HEK293T (cell line): ENCODE data around the gene UNC45A.

Experiments
- CTCF ChIA-PET: fragments of 350-600 bp; formaldehyde crosslinking; extraction: SDS; loops from one replicate; lab custom pipeline; 2021; ENCODE audit warnings: antibody characterized with exemption, inconsistent platforms; lab: Yijun Ruan, JAX
- POLR2A ChIA-PET: fragments of 350-600 bp; formaldehyde crosslinking; extraction: SDS; loops from one replicate; lab custom pipeline; 2020; ENCODE audit warnings: antibody characterized with exemption, inconsistent platforms; lab: Yijun Ruan, JAX
- DNase-seq: peaks from one replicate; pipeline ENCODE4 v3.0.0; 2012; ENCODE audit warnings: mixed read lengths; ENCODE audit errors: extremely low spot score
- ARNT ChIP-seq: fragments of 450-650 bp; IDR thresholded peaks from 2 replicates; pipeline ENCODE4 v1.6.1; 2017; ENCODE audit warnings: mild to moderate bottlenecking
- BHLHE40 ChIP-seq: fragments of 450-650 bp; IDR thresholded peaks from 2 replicates; pipeline ENCODE4 v1.6.1; 2016; ENCODE audit warnings: mild to moderate bottlenecking, moderate library complexity, borderline replicate concordance
- CTBP1 ChIP-seq: fragments of 450-650 bp; IDR thresholded peaks from 2 replicates; pipeline ENCODE4 v1.6.1; 2016; ENCODE audit warnings: borderline replicate concordance
- ELF4 ChIP-seq: fragments of 450-650 bp; IDR thresholded peaks from 2 replicates; pipeline ENCODE4 v1.6.1; 2017; ENCODE audit warnings: antibody characterized with exemption
- FOXA1 ChIP-seq: fragments of 450-650 bp; IDR thresholded peaks from 2 replicates; pipeline ENCODE4 v1.6.1; 2016; ENCODE audit warnings: mild to moderate bottlenecking
- FOXK2 ChIP-seq: fragments of 450-650 bp; IDR thresholded peaks from 2 replicates; pipeline ENCODE4 v1.6.1; 2016; ENCODE audit warnings: mild to moderate bottlenecking
- FOXM1 ChIP-seq: fragments of 450-650 bp; IDR thresholded peaks from 2 replicates; pipeline ENCODE4 v1.6.1; 2017; ENCODE audit warnings: mild to moderate bottlenecking, borderline replicate concordance
- HDGF ChIP-seq: fragments of 450-650 bp; IDR thresholded peaks from 2 replicates; pipeline ENCODE4 v1.6.1; 2017; ENCODE audit warnings: antibody characterized with exemption, borderline replicate concordance
- L3MBTL2 ChIP-seq: fragments of 450-650 bp; conservative IDR thresholded peaks from 2 replicates; pipeline ENCODE4 v1.6.1; 2016; ENCODE audit warnings: mild to moderate bottlenecking
- LEF1 ChIP-seq: fragments of 450-650 bp; IDR thresholded peaks from 2 replicates; pipeline ENCODE4 v1.6.1; 2017; ENCODE audit warnings: mild to moderate bottlenecking, borderline replicate concordance
- NFRKB ChIP-seq: fragments of 450-650 bp; IDR thresholded peaks from 2 replicates; pipeline ENCODE4 v1.6.1; 2016; ENCODE audit warnings: mild to moderate bottlenecking, moderate library complexity
- SP1 ChIP-seq: fragments of 450-650 bp; IDR thresholded peaks from 2 replicates; pipeline ENCODE4 v1.6.1; 2017
- SUZ12 ChIP-seq: fragments of 450-650 bp; IDR thresholded peaks from 2 replicates; pipeline ENCODE4 v1.6.1; 2016; ENCODE audit warnings: mild to moderate bottlenecking
- TARDBP ChIP-seq: fragments of 450-650 bp; IDR thresholded peaks from 2 replicates; pipeline ENCODE4 v1.6.1; 2016
- ZNF384 ChIP-seq: fragments of 450-650 bp; IDR thresholded peaks from 2 replicates; pipeline ENCODE4 v1.6.1; 2016
- TF ChIP-seq, protein P1 (sequence below): fragments of 450-650 bp; IDR thresholded peaks from 2 replicates; pipeline ENCODE4 v1.6.1; 2016

Gene UNC45A

DNA sequence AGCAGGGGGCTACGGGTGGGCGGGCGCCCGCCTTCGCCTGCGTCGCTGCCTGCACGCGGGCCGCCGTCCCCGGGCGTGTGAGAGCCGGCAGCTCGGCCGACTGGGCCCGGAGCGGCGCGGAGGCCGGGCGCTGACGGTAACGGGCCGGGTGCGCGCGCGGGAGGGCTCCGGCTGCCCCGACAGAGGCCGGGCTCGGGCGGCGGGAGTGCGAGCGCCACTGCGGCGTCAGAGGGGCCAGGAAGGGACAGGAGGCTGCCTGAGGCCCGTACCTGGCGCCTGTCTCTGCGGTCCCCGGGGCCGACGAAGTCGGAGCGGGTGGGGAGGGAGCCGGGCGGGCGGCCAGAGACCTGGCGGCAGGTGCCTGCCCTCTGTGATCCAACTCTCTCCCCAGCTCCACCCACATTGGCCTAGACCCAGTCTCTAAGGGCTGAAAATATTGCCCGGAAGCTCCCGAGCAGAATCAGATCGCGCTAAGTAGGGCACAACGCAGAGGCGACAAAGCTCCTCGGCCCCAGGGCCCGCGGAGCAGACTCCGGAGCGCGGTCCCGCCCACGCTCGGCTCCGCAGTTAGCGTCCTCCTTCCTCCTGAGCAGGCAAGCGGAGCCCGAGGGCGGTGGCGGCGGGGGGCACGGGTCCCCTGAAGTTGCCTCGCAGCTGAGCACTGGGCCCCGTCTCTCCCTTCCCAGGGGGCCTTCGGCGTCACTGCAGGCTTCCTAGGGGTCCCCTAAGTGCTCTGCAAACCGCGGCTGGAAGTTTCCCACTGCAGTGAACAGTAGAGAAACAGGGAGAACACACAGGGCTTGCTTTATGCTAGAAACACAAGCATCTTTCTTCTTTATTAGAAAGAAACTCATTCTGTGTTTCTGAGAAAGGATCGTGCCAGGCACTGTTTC lies 32.0 kb upstream of the UNC45A start, which contains the start of gene MAN2A2:
TSS of gene MAN2A2 (plus strand) at position 463 of the 893 bp plus-strand sequence. CDS start 906 bp downstream, outside the sequence.
- TF ChIP-seq L3MBTL2, result 0 out of 2 replicates have a peak, but pooled peaks have one; percentile 13
- TF ChIP-seq HDGF, result peak; percentile 71; the same call in 1 of the 2 replicates
- no peak for TF ChIP-seq ZNF384
- TF ChIP-seq NFRKB, result no peak
- no peak for TF ChIP-seq ARNT
- TF ChIP-seq FOXK2, result no peak
- peak; percentile 75 for DNase-seq
- CTCF ChIA-PET, result interaction anchor here (0.6 to 5.5 kb wide), 4 partner anchors 17 to 494 kb away, joined by 3 to 57 read pairs (median 6); partner anchors contain the start of genes HDDC3 and UNC45A
- POLR2A ChIA-PET, result interaction anchor here (0.8 to 7.5 kb wide), 12 partner anchors 10 to 186 kb away, joined by 3 to 142 read pairs (median 4); partner anchors contain the start of genes BLM, HDDC3, RCCD1 and UNC45A

DNA sequence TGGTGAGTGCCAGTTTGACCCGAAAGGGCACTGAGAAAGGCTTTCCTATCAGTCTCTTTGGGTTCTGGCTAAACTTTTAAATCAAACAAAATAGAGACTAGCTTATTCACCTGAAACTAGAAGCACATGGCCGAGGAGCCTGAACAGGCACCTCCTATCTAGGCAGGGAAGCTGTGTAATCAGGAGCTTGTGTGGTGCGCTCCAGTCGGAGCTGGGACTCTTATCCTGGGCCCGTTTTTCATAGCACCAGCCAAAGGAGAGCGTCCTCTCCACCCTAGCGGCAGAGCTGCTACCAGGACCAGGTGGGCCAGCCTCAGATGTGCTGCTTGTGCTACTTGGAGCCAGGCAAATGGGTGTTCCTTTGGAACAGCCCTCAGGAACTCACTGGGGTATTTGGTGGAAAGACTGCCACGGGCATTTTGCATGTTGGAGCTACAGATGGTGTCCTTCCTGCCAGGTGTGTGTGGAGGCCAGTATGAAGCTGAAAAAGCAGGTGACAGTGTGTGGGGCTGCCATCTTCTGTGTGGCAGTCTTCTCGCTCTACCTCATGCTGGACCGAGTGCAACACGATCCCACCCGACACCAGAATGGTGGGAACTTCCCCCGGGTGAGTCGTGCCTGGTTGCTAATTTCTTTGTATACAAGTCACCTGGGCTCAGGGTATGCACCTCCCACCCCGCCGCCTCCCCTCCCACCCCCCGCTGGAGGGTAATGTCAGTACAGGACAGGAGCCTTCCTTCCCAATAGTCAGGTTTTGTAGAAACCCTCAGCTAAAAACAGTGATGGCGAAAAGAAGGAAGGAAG lies 31.1 kb upstream of the UNC45A start:
- no peak for TF ChIP-seq FOXM1
- no peak for TF ChIP-seq ARNT
- no peak for TF ChIP-seq NFRKB
- TF ChIP-seq BHLHE40, result no peak
- TF ChIP-seq LEF1, result no peak
- no peak for TF ChIP-seq TARDBP
- TF ChIP-seq, protein P1, sequence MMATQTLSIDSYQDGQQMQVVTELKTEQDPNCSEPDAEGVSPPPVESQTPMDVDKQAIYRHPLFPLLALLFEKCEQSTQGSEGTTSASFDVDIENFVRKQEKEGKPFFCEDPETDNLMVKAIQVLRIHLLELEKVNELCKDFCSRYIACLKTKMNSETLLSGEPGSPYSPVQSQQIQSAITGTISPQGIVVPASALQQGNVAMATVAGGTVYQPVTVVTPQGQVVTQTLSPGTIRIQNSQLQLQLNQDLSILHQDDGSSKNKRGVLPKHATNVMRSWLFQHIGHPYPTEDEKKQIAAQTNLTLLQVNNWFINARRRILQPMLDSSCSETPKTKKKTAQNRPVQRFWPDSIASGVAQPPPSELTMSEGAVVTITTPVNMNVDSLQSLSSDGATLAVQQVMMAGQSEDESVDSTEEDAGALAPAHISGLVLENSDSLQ, result no peak
- TF ChIP-seq FOXA1, result no peak
- no peak for TF ChIP-seq ELF4
- TF ChIP-seq L3MBTL2, result no peak
- TF ChIP-seq ZNF384, result no peak
- TF ChIP-seq CTBP1, result no peak
- no peak for TF ChIP-seq SP1
- no peak for TF ChIP-seq FOXK2
- no peak for TF ChIP-seq SUZ12
- peak; percentile 53 for DNase-seq

DNA sequence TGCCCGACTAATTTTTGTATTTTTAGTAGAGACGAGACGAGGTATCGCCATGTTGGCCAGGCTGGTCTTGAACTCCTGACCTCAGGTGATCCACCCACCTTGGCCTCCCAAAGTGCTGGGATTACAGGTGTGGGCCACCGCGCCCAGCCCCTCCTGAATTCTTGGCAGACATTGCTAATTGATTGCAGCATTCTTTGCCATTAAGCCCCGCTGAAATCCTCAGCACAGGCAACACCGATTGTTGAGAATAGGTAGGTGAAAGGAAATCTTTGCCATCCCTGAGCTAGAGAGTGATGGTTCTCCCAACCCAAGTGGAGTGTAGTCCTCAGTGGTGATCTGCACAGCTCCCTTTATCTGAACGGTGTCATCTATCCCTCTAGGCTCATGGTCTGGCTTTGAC lies 30.3 kb upstream of the UNC45A start:
- ChIA-PET POLR2A (interaction anchor here (0.9 to 7.5 kb wide), 4 partner anchors 9 to 145 kb away, joined by 3 to 142 read pairs (median 10); partner anchors contain the start of genes HDDC3 and UNC45A), CTCF (interaction anchor here (0.7 to 5.5 kb wide), 4 partner anchors 9 to 28 kb away, joined by 3 to 57 read pairs (median 4); partner anchors contain the start of genes HDDC3 and UNC45A)
- no peak for DNase-seq
- TF ChIP-seq ELF4, result no peak
- no peak for TF ChIP-seq LEF1
- TF ChIP-seq FOXA1, result no peak
- TF ChIP-seq, protein P1, result no peak
- no peak for TF ChIP-seq BHLHE40
- TF ChIP-seq TARDBP, result no peak
- no peak for TF ChIP-seq ZNF384
- no peak for TF ChIP-seq L3MBTL2
- no peak for TF ChIP-seq SP1
- TF ChIP-seq NFRKB, result no peak
- TF ChIP-seq HDGF, result no peak
- TF ChIP-seq FOXM1, result no peak
- no peak for TF ChIP-seq ARNT
- TF ChIP-seq SUZ12, result no peak
- TF ChIP-seq FOXK2, result no peak
- no peak for TF ChIP-seq CTBP1

More for the DNA sequence above, 31.1 kb upstream of the UNC45A start:
- CTCF ChIA-PET, result interaction anchor here (0.7 to 5.5 kb wide), 6 partner anchors 8 to 146 kb away, joined by 3 to 57 read pairs (median 4); partner anchors contain the start of genes HDDC3 and UNC45A
- POLR2A ChIA-PET, result interaction anchor here (0.7 to 7.5 kb wide), 12 partner anchors 10 to 146 kb away, joined by 3 to 142 read pairs (median 4); partner anchors contain the start of genes HDDC3, RCCD1 and UNC45A

DNA sequence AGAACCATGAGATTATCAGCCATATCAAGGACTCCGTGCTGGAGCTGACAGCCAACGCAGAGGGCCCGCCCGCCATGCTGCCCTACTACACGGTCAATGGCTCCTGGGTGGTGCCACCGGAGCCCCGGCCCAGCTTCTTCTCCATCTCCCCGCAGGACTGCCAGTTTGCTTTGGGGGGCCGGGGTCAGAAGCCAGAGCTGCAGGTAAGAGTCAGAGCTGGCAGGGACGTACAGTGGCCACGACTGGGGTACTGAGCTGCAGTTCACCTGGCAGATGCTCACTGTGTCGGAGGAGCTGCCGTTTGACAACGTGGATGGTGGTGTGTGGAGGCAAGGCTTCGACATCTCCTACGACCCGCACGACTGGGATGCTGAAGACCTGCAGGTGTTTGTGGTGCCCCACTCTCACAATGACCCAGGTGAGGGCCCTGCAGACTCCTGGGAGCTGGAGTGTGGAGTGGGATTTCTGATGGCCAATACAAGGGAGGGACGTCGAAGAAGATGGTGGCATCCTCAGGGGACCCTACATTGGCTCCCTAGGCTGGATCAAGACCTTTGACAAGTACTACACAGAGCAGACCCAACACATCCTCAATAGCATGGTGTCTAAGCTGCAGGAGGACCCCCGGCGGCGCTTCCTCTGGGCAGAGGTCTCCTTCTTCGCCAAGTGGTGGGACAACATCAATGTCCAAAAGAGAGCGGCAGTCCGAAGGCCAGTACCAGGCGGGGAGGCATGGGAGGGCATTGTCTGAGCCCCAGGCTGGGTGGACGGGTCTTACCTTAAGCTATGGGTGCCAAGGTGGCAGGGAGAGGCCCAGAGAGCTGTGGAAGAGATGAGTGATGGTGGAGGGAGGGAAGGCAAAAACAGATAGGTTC lies 29.5 kb upstream of the UNC45A start:
- no peak for DNase-seq
- ChIA-PET CTCF (interaction anchor here (0.6 to 1.4 kb wide), 3 partner anchors 8 to 38 kb away, joined by 3 read pairs; no protein-coding TSS in a partner anchor), POLR2A (interaction anchor here (0.9 to 7.5 kb wide), 4 partner anchors 10 to 144 kb away, joined by 3 to 142 read pairs (median 3); partner anchors contain the start of genes HDDC3 and UNC45A)
- TF ChIP-seq TARDBP (no peak), L3MBTL2 (no peak), SP1 (no peak), NFRKB (no peak), SUZ12 (no peak), FOXM1 (no peak), LEF1 (no peak), ELF4 (no peak), FOXA1 (no peak), FOXK2 (no peak), BHLHE40 (no peak), ARNT (no peak), HDGF (no peak), CTBP1 (no peak), ZNF384 (no peak)
- TF ChIP-seq, protein P1, result no peak
